GM12878 (cell line): ENCODE data around the gene RIC1. TPM values are rescaled to one million over a fixed set of nuclear protein-coding genes. Genes with fewer than 3 reads are reported as not detected.
A peak's percentile ranks its signal among the peaks of the same experiment; 100 is the strongest.

ENCODE experiments used
- BCL11A ChIP-seq: IDR thresholded peaks from 2 replicates; pipeline ENCODE4 v1.6.1; 2011; ENCODE audit warnings: low read depth, low read length
- BMI1 ChIP-seq: fragments of 450-650 bp; IDR thresholded peaks from 2 replicates; pipeline ENCODE4 v1.6.1; 2016; ENCODE audit warnings: mild to moderate bottlenecking, moderate library complexity, borderline replicate concordance
- CHD4 ChIP-seq: fragments of 200-600 bp; sonication (generic); IDR thresholded peaks from 2 replicates; pipeline ENCODE4 v1.6.1; 2016; ENCODE audit warnings: mild to moderate bottlenecking
- CREM ChIP-seq: IDR thresholded peaks from 2 replicates; pipeline ENCODE4 v1.6.1; 2014; ENCODE audit warnings: antibody characterized with exemption, low read depth
- ESRRA ChIP-seq: IDR thresholded peaks from 2 replicates; pipeline ENCODE4 v1.6.1; 2012; ENCODE audit warnings: mild to moderate bottlenecking, low read length, improper control_type of control experiment
- JUNB ChIP-seq: IDR thresholded peaks from 2 replicates; pipeline ENCODE4 v1.6.1; 2016; ENCODE audit warnings: antibody characterized with exemption, mild to moderate bottlenecking
- KDM1A ChIP-seq: fragments of 200-600 bp; sonication (generic); IDR thresholded peaks from 2 replicates; pipeline ENCODE4 v1.6.1; 2016; ENCODE audit warnings: borderline replicate concordance
- KLF5 ChIP-seq: fragments of 450-650 bp; IDR thresholded peaks from 2 replicates; pipeline ENCODE4 v1.6.1; 2014; ENCODE audit warnings: mild to moderate bottlenecking; ENCODE audit not compliant: partially characterized antibody
- MXI1 ChIP-seq: fragments of 150-350 bp; IDR thresholded peaks from 2 replicates; pipeline ENCODE4 v1.6.1; 2011; ENCODE audit warnings: low read depth, mild to moderate bottlenecking, inconsistent platforms, low read length, improper control_type of control experiment
- PAX5 ChIP-seq: IDR thresholded peaks from 2 replicates; pipeline ENCODE4 v1.6.1; 2011; ENCODE audit warnings: low read depth, low read length, borderline replicate concordance
- RUNX3 ChIP-seq: IDR thresholded peaks from 2 replicates; pipeline ENCODE4 v1.6.1; 2012; ENCODE audit warnings: low read length, inconsistent platforms
- SIX5 ChIP-seq: IDR thresholded peaks from 2 replicates; pipeline ENCODE4 v1.6.1; 2011; ENCODE audit warnings: mild to moderate bottlenecking, low read depth, low read length, moderate library complexity; ENCODE audit not compliant: severe bottlenecking
- SMAD1 ChIP-seq: fragments of 450-650 bp; IDR thresholded peaks from 2 replicates; pipeline ENCODE4 v1.6.1; 2018; ENCODE audit warnings: mild to moderate bottlenecking, low read depth; ENCODE audit not compliant: partially characterized antibody
- SMC3 ChIP-seq: IDR thresholded peaks from 2 replicates; pipeline ENCODE4 v1.6.1; 2011; ENCODE audit warnings: low read length, improper control_type of control experiment, borderline replicate concordance
- TCF7 ChIP-seq: IDR thresholded peaks from 2 replicates; pipeline ENCODE4 v1.6.1; 2014; ENCODE audit warnings: antibody characterized with exemption, borderline replicate concordance
- polyA plus RNA-seq, 11 experiments: library from polyadenylated mRNA; depleted of rRNA in 4 of 11; unstranded in 6 of 11; stranded (reverse) in 5 of 11; fragments of >200 nt; fragmentation: Nextera tagmentation in 4 of 11; fragmentation: Illumina TruSeq in 1 of 11; extraction: Ambion mirVana in 4 of 11; extraction: Trizol in 1 of 11; gene quantifications; 1 replicate in 1 of 11; 2 replicates in 10 of 11; pipeline versions ENCODE4 v1.2.1 to v1.2.3, GENCODE V29; 2011 to 2016; ENCODE audit warnings: inconsistent platforms in 2 of 11, missing spikeins in 2 of 11, low read depth in 1 of 11
- total RNA-seq, 4 experiments: library from RNA; depleted of rRNA in 3 of 4; stranded (reverse); fragments of >200 nt in 3 of 4; fragmentation: Illumina TruSeq in 1 of 4; extraction: Trizol in 1 of 4; gene quantifications; 2 replicates each; pipeline versions ENCODE4 v1.2.1 to v1.2.3, GENCODE V29; 2013 to 2021
- TF ChIP-seq, protein P1 (sequence below): fragments of 450-650 bp; IDR thresholded peaks from 2 replicates; pipeline ENCODE4 v1.6.1; 2016; ENCODE audit warnings: mild to moderate bottlenecking
- TF ChIP-seq, protein P2 (sequence below): fragments of 450-650 bp; IDR thresholded peaks from 2 replicates; pipeline ENCODE4 v1.6.1; 2017; ENCODE audit warnings: mild to moderate bottlenecking, low read depth, inconsistent platforms; ENCODE audit not compliant: poor library complexity, severe bottlenecking
- TF ChIP-seq, protein P3 (sequence below): fragments of 450-650 bp; IDR thresholded peaks from 2 replicates; pipeline ENCODE4 v1.6.1; 2017; ENCODE audit warnings: antibody characterized with exemption, mild to moderate bottlenecking, moderate library complexity
- TF ChIP-seq, protein P4 (sequence below): fragments of 450-650 bp; IDR thresholded peaks from 2 replicates; pipeline ENCODE4 v1.6.1; 2017; ENCODE audit warnings: mild to moderate bottlenecking, moderate library complexity

The RIC1 gene
- total and polyA plus RNA-seq, 10 of the 15 experiments (the other 5 are each of a cell fraction or from before 2014, with no cell fraction given): 6.2 to 59.8 (median 33.3) TPM

DNA sequence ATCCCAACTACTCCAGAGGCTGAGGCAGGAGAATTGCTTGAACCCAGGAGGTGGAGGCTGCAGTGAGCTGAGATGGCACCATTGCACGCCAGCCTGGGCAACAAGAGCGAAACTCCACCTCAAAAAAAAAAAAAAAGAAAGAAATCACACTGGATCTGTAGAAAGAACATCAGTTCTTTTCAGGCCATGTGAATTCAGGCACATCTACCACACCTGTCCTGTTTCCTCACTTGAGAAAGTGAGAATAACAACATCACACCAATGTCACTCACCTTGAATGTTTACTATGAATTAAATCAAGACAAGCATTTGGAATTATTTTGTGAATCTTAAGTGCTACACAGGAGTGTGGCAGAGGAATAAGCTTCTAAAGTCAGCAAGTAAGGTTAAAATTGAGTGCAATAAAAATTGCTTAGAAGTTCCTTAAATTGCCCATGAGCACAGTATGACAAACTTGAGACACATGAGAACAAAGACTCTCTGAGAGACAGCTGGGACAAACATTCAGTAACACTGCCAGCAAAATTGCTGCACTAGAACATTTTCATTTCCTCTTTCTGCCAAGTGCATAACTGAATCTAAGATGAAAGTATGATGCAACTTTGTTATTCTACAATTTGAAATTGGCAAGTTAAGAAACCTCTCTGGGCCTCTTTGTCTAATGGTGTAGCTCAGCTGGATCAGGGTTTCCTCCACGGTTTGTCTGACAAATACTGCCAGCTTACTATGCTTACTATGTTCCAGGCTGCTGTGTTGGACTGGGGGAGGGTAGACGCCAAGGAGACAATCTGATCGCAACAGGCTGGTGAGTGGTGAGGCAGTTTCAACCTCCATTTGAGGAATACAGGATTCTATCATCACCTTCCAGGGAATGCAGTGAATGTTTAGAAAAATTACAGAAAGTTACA, 1.9 kb upstream of the RIC1 start (continued):
- TF ChIP-seq BMI1: no peak; the same call in 1 of the 2 replicates
- peak; percentile 21 for TF ChIP-seq KLF5
- TF ChIP-seq MXI1: 0 out of 2 replicates have a peak, but pooled peaks have one; percentile 27
- TF ChIP-seq, protein P1, sequence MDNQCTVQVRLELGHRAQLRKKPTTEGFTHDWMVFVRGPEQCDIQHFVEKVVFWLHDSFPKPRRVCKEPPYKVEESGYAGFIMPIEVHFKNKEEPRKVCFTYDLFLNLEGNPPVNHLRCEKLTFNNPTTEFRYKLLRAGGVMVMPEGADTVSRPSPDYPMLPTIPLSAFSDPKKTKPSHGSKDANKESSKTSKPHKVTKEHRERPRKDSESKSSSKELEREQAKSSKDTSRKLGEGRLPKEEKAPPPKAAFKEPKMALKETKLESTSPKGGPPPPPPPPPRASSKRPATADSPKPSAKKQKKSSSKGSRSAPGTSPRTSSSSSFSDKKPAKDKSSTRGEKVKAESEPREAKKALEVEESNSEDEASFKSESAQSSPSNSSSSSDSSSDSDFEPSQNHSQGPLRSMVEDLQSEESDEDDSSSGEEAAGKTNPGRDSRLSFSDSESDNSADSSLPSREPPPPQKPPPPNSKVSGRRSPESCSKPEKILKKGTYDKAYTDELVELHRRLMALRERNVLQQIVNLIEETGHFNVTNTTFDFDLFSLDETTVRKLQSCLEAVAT: peak; percentile 11; the same call in 1 of the 2 replicates
- TF ChIP-seq CREM: peak; percentile 69
- TF ChIP-seq, protein P2, sequence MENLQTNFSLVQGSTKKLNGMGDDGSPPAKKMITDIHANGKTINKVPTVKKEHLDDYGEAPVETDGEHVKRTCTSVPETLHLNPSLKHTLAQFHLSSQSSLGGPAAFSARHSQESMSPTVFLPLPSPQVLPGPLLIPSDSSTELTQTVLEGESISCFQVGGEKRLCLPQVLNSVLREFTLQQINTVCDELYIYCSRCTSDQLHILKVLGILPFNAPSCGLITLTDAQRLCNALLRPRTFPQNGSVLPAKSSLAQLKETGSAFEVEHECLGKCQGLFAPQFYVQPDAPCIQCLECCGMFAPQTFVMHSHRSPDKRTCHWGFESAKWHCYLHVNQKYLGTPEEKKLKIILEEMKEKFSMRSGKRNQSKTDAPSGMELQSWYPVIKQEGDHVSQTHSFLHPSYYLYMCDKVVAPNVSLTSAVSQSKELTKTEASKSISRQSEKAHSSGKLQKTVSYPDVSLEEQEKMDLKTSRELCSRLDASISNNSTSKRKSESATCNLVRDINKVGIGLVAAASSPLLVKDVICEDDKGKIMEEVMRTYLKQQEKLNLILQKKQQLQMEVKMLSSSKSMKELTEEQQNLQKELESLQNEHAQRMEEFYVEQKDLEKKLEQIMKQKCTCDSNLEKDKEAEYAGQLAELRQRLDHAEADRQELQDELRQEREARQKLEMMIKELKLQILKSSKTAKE: peak; percentile 86
- no peak for TF ChIP-seq TCF7
- no peak for TF ChIP-seq ESRRA
- no peak for TF ChIP-seq KDM1A
- TF ChIP-seq, protein P3, sequence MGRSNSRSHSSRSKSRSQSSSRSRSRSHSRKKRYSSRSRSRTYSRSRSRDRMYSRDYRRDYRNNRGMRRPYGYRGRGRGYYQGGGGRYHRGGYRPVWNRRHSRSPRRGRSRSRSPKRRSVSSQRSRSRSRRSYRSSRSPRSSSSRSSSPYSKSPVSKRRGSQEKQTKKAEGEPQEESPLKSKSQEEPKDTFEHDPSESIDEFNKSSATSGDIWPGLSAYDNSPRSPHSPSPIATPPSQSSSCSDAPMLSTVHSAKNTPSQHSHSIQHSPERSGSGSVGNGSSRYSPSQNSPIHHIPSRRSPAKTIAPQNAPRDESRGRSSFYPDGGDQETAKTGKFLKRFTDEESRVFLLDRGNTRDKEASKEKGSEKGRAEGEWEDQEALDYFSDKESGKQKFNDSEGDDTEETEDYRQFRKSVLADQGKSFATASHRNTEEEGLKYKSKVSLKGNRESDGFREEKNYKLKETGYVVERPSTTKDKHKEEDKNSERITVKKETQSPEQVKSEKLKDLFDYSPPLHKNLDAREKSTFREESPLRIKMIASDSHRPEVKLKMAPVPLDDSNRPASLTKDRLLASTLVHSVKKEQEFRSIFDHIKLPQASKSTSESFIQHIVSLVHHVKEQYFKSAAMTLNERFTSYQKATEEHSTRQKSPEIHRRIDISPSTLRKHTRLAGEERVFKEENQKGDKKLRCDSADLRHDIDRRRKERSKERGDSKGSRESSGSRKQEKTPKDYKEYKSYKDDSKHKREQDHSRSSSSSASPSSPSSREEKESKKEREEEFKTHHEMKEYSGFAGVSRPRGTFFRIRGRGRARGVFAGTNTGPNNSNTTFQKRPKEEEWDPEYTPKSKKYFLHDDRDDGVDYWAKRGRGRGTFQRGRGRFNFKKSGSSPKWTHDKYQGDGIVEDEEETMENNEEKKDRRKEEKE: no peak
- TF ChIP-seq BCL11A: peak; percentile 75
- TF ChIP-seq SMC3: no peak
- TF ChIP-seq SMAD1: peak; percentile 16
- peak; percentile 60; the same call in 1 of the 2 replicates for TF ChIP-seq RUNX3
- TF ChIP-seq JUNB: peak; percentile 48
- TF ChIP-seq, protein P4, sequence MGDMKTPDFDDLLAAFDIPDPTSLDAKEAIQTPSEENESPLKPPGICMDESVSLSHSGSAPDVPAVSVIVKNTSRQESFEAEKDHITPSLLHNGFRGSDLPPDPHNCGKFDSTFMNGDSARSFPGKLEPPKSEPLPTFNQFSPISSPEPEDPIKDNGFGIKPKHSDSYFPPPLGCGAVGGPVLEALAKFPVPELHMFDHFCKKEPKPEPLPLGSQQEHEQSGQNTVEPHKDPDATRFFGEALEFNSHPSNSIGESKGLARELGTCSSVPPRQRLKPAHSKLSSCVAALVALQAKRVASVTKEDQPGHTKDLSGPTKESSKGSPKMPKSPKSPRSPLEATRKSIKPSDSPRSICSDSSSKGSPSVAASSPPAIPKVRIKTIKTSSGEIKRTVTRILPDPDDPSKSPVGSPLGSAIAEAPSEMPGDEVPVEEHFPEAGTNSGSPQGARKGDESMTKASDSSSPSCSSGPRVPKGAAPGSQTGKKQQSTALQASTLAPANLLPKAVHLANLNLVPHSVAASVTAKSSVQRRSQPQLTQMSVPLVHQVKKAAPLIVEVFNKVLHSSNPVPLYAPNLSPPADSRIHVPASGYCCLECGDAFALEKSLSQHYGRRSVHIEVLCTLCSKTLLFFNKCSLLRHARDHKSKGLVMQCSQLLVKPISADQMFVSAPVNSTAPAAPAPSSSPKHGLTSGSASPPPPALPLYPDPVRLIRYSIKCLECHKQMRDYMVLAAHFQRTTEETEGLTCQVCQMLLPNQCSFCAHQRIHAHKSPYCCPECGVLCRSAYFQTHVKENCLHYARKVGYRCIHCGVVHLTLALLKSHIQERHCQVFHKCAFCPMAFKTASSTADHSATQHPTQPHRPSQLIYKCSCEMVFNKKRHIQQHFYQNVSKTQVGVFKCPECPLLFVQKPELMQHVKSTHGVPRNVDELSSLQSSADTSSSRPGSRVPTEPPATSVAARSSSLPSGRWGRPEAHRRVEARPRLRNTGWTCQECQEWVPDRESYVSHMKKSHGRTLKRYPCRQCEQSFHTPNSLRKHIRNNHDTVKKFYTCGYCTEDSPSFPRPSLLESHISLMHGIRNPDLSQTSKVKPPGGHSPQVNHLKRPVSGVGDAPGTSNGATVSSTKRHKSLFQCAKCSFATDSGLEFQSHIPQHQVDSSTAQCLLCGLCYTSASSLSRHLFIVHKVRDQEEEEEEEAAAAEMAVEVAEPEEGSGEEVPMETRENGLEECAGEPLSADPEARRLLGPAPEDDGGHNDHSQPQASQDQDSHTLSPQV: peak; percentile 54; the same call in 1 of the 2 replicates
- TF ChIP-seq SIX5: no peak
- no peak for TF ChIP-seq CHD4
- peak; percentile 48; the same call in 1 of the 2 replicates for TF ChIP-seq PAX5
